ENCODE results near the gene UST. TPM values are rescaled to one million over a fixed set of nuclear protein-coding genes. Genes with fewer than 3 reads are reported as not detected.
"Not testable (repeated sequence)": the region's sequence is repeated elsewhere in the genome, so short reads cannot be mapped to it uniquely, and the experiment has no call there.

The UST gene
- total RNA-seq, 4 donors from 2014 or later = 2.3 to 8.4 (median 2.8) TPM

GRCh38 chr6:149003560-149003959 is 256.7 kb downstream of the UST start:
- H3K4me1 ChIP-seq = peaks cover 8 to 13% of the 10 kb centered on the region in 2 donors
- ATAC-seq = no peak
- no peak for DNase-seq
- no peak overlapping the region for H3K27ac ChIP-seq
- no peak for TF ChIP-seq POLR2A (IDR thresholded peaks at IDR 0.05)
- no peak for TF ChIP-seq CTCF (IDR thresholded peaks at IDR 0.05 in 4 of 5, conservative IDR thresholded peaks at IDR 0.05 in 1 of 5)
- in situ Hi-C loops (cut with MboI; ENCODE audit: low sequenced_read_pairs in 4 of 4) = no loop called here
- H3K9me3 ChIP-seq = peaks cover 0 to 3% (median 0%) of the 10 kb centered on the region in 3 donors
- H3K27me3 ChIP-seq = no peaks in the 10 kb centered on the region
- H3K36me3 ChIP-seq = no peaks in the 10 kb centered on the region
- intact Hi-C loops (cut with DNase I; ENCODE audit: low total_unique reads) = no loop called here
- no peak overlapping the region for H3K4me3 ChIP-seq

- H3K36me3 ChIP-seq = no peaks in the 10 kb centered on the region
- H3K4me1 ChIP-seq = peaks cover 5 to 8% of the 10 kb centered on the region in 2 donors
- TF ChIP-seq POLR2A (IDR thresholded peaks at IDR 0.05) (no peak), CTCF (IDR thresholded peaks at IDR 0.05 in 4 of 5, conservative IDR thresholded peaks at IDR 0.05 in 1 of 5) (no peak)
- in situ Hi-C loops (cut with MboI; ENCODE audit: low sequenced_read_pairs in 4 of 4) (no loop called here), intact Hi-C loops (cut with DNase I; ENCODE audit: low total_unique reads) (no loop called here)
- no peak overlapping the region for H3K4me3 ChIP-seq
- ATAC-seq (no peak), DNase-seq (no peak)
- H3K9me3 ChIP-seq = peaks cover 0 to 3% (median 0%) of the 10 kb centered on the region in 3 donors
- no peaks in the 10 kb centered on the region for H3K27me3 ChIP-seq
- H3K27ac ChIP-seq = no peak overlapping the region
These were observed 257.8 kb downstream of the UST start for GRCh38 chr6:149004664-149005063.

GRCh38 chr6:149006236-149006635 is 259.4 kb downstream of the UST start:
- intact Hi-C loops (cut with DNase I; ENCODE audit: low total_unique reads); H3K27ac ChIP-seq; H3K36me3 ChIP-seq; H3K4me3 ChIP-seq; H3K9me3 ChIP-seq; DNase-seq; ATAC-seq; in situ Hi-C loops (cut with MboI; ENCODE audit: low sequenced_read_pairs in 4 of 4); H3K27me3 ChIP-seq; H3K4me1 ChIP-seq: not testable (repeated sequence)

- Histone ChIP-seq H3K36me3 (no peaks in the 10 kb centered on the region), H3K4me1 (no peaks in the 10 kb centered on the region), H3K4me3 (no peak overlapping the region), H3K9me3 (no peaks in the 10 kb centered on the region), H3K27ac (no peak overlapping the region), H3K27me3 (no peaks in the 10 kb centered on the region)
- intact Hi-C loops (cut with DNase I; ENCODE audit: low total_unique reads) (no loop called here), in situ Hi-C loops (cut with MboI; ENCODE audit: low sequenced_read_pairs in 4 of 4) (no loop called here)
- ATAC-seq = no peak
- no peak for TF ChIP-seq POLR2A (IDR thresholded peaks at IDR 0.05)
- TF ChIP-seq CTCF (IDR thresholded peaks at IDR 0.05 in 4 of 5, conservative IDR thresholded peaks at IDR 0.05 in 1 of 5) = no peak
- DNase-seq = no peak
These were observed 259.8 kb downstream of the UST start for GRCh38 chr6:149006671-149007070.

GRCh38 chr6:149007846-149008245 is 261.0 kb downstream of the UST start:
- Histone ChIP-seq H3K36me3 (no peaks in the 10 kb centered on the region), H3K27ac (no peak overlapping the region), H3K9me3 (no peaks in the 10 kb centered on the region), H3K4me1 (no peaks in the 10 kb centered on the region), H3K4me3 (no peak overlapping the region), H3K27me3 (no peaks in the 10 kb centered on the region)
- intact Hi-C loops (cut with DNase I; ENCODE audit: low total_unique reads) (no loop called here), in situ Hi-C loops (cut with MboI; ENCODE audit: low sequenced_read_pairs in 4 of 4) (no loop called here)
- no peak for DNase-seq
- TF ChIP-seq CTCF (IDR thresholded peaks at IDR 0.05 in 4 of 5, conservative IDR thresholded peaks at IDR 0.05 in 1 of 5) = no peak
- TF ChIP-seq POLR2A (IDR thresholded peaks at IDR 0.05) = no peak
- no peak for ATAC-seq

All from gastrocnemius medialis (tissue), 4 donors.